Stomach smooth muscle (tissue), 2 donors: ENCODE results near the gene PRG3.

Experiments
- H3K27ac ChIP-seq: one replicate; pipeline ENCODE4 v1.7.0; 2013; ENCODE audit warnings: mild to moderate bottlenecking, low read length, inconsistent platforms
- H3K27me3 ChIP-seq, 2 donors: one replicate each; pipeline ENCODE4 v1.7.0; 2013; ENCODE audit warnings: low read length in 2 of 2; ENCODE audit not compliant: insufficient read depth in 2 of 2, control insufficient read depth in 1 of 2
- H3K36me3 ChIP-seq, 2 donors: one replicate each; pipeline ENCODE4 v1.7.0; 2013; ENCODE audit warnings: low read length in 2 of 2; ENCODE audit not compliant: control insufficient read depth in 2 of 2, insufficient read depth in 2 of 2
- H3K4me1 ChIP-seq: one replicate; pipeline ENCODE4 v1.7.0; 2013; ENCODE audit warnings: low read length; ENCODE audit not compliant: control insufficient read depth, insufficient read depth
- H3K4me3 ChIP-seq, 2 donors: one replicate each; pipeline ENCODE4 v1.7.0; 2013; ENCODE audit warnings: low read length in 2 of 2
- H3K9ac ChIP-seq, 2 donors: one replicate each; pipeline ENCODE4 v1.7.0; 2013; ENCODE audit warnings: low read length in 2 of 2, mild to moderate bottlenecking in 1 of 2
- H3K9me3 ChIP-seq, 2 donors: one replicate each; pipeline ENCODE4 v1.7.0; 2013; ENCODE audit warnings: low read length in 2 of 2; ENCODE audit not compliant: control insufficient read depth in 2 of 2
- donor health status: healthy.
- donor health status: Pancreatic carcinoma.

PRG3 gene

DNA sequence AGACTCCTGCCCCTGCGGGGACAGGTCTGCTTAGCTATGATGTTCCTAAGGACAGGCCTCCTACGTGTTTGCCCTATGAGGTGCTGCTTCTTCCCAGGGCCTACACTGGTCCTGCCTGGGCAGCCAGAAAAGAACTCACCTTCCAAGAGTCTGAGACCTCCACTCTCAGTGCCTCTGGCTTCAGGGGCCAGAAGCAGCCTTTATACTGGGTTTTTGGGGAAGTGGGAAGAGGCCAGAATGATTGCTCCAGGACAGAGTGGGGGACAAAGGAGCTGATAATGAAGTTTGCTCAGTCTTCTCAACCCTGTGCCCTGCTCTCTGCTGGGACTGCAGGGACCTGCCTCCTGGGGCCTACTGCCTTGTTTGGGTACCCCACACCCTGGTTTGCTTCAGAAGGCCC lies at the start of gene PRG3:
Gene PRG3 (minus strand): TSS at position 176 of the 400 bp plus-strand sequence. CDS start 442 bp downstream, outside the sequence.
- H3K27me3 ChIP-seq, result peaks cover 3 to 5% of the 10 kb centered on the region in 2 donors

GRCh38 chr11:57429946-57430345 lies 49.0 kb upstream of the PRG3 start:
- Histone ChIP-seq H3K27me3 (no peaks in the 10 kb centered on the region), H3K36me3 (no peaks in the 10 kb centered on the region), H3K9ac (no peak overlapping the region), H3K9me3 (no peaks in the 10 kb centered on the region), H3K4me3 (no peak overlapping the region), H3K4me1 (peaks cover 34% of the 10 kb centered on the region), H3K27ac (no peak overlapping the region)

More for the DNA sequence above, at the start of gene PRG3:
- Histone ChIP-seq H3K4me3 (no peak within 1 kb of the TSS), H3K4me1 (no peaks in the 10 kb centered on the region), H3K9ac (no peak within 1 kb of the TSS), H3K27ac (no peak within 1 kb of the TSS), H3K36me3 (no peaks in the 10 kb centered on the region), H3K9me3 (no peaks in the 10 kb centered on the region)

GRCh38 chr11:57428643-57429042 lies 47.7 kb upstream of the PRG3 start:
- peaks cover 40% of the 10 kb centered on the region for H3K4me1 ChIP-seq
- no peak overlapping the region for H3K27ac ChIP-seq
- no peak overlapping the region for H3K9ac ChIP-seq

DNA sequence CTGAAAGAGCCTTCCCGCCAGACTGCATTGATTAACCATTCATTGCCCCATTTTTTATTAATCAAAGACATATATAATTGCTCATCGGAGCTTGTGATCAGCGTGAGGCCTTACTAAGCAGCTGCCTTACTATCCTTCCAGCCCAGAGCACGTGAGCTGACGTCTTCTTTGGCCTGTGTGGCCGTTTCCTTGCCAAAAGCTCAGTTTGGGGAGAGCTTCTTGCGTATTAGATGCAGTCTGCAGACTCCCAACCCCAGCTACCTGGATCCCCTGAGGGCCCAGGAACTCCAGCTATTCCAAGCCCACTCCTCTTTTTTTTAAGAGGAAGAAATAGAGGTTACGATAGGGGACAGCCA lies 46.8 kb upstream of the PRG3 start:
- peaks cover 0 to 3% of the 10 kb centered on the region in 2 donors for H3K36me3 ChIP-seq
- H3K27ac ChIP-seq, result peak overlapping the region; percentile 96
- H3K9ac ChIP-seq, result peak overlapping the region; percentile 70 to 81
- H3K27me3 ChIP-seq, result no peaks in the 10 kb centered on the region
- H3K9me3 ChIP-seq, result no peaks in the 10 kb centered on the region
- peak overlapping the region; percentile 52 to 76 for H3K4me3 ChIP-seq
- peaks cover 40% of the 10 kb centered on the region for H3K4me1 ChIP-seq

More at GRCh38 chr11:57428643-57429042, 47.7 kb upstream of the PRG3 start:
- Histone ChIP-seq H3K9me3 (no peaks in the 10 kb centered on the region), H3K36me3 (peaks cover 0 to 3% of the 10 kb centered on the region in 2 donors), H3K27me3 (no peaks in the 10 kb centered on the region), H3K4me3 (no peak overlapping the region)

DNA sequence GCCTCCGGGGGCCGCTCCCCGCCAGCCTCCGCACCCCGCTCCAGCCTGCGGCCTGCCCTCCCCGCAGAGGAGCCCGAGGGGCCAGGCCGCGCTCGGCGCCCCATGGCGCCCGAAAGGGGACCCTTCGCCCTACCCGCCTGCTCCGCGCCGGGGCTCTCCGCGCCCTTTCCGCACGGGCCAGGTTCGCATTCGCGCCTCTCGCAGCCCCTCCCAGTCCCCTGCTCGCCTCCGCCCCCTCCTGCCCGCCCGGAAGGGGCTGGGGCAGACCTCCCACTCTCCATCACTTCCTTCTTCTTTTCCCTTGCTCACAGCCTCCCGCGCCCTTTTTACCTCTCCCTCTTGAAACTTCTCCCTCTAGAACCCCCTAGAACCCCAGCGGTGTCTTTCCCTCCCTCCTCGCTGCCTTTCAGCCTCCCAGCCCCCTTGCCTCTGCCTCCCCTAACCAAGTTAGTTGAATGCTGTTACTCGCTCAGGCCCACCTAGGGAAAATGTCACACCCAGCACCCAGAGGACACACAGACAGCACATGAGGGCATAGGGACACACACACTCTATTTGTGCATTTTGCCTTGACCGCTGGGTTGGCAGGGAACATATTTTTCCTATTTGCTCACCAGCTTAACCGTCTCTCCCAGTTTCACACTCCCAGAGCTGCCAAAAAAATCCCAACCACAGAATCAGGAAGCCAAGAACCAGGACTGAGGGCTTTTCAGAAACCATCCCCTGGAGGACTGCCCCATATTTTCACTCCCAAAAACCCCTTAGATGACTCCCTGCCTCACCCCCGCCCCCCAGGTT lies 46.2 kb upstream of the PRG3 start, which contains the start of gene SLC43A3:
Gene SLC43A3 (minus strand): TSS at position 193 of the 798 bp plus-strand sequence. CDS start 949 bp downstream, outside the sequence.
- Histone ChIP-seq H3K27me3 (no peaks in the 10 kb centered on the region), H3K27ac (peak within 1 kb of the TSS; percentile 96), H3K4me1 (peaks cover 40% of the 10 kb centered on the region), H3K9ac (peak within 1 kb of the TSS; percentile 70 to 81), H3K4me3 (peak within 1 kb of the TSS; percentile 52 to 76), H3K36me3 (peaks cover 0 to 3% of the 10 kb centered on the region in 2 donors), H3K9me3 (no peaks in the 10 kb centered on the region)

- H3K27me3 ChIP-seq, result no peaks in the 10 kb centered on the region
- H3K9ac ChIP-seq, result peak overlapping the region; percentile 70 to 81
- peaks cover 40% of the 10 kb centered on the region for H3K4me1 ChIP-seq
- peaks cover 0 to 7% of the 10 kb centered on the region in 2 donors for H3K36me3 ChIP-seq
- H3K9me3 ChIP-seq, result no peaks in the 10 kb centered on the region
- peak overlapping the region; percentile 96 for H3K27ac ChIP-seq
- peak overlapping the region; percentile 52 to 76 for H3K4me3 ChIP-seq
These were observed 45.5 kb upstream of the PRG3 start for GRCh38 chr11:57426439-57426928.

DNA sequence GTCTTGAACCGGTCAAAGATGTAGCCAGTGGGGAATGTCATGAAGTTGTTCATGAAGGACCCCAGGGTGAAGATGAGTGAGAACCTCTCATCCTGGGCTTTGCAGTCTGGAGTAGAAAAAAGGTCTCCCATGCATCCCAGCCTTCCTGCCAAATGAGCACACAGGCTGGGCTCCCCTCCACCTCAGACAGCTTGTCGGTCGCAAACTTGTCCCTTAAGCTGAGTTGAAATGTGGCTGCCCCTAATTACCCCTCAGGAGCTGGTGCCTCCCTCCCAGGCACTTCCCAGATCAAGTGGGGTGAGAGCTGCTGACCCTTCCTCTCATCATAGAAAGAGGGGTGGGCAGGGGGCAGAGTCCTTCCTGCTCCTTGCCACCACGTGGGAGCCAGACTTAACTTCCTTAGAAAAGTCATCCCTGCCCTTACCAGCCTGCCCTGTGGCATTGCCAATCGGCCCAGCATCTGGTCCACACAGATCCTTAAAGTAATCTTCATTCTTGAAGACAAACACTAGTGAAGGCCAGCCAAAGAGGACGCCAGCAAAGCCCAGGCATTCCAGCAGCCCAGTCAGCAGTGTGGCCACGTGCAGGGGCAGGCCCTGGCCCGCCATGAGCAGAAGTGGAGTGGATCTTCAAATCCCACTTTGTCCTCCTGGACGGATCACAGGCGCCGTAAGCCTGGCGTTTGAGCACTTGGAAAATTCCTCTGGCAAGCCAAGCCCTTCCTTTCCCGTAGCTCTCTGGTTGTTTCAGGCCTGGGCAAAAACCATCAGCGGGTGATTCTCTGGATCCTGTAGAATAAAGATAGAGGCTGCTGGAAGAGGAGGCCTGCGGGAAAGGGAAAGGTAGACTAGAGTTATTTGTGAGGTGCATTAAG lies 44.9 kb upstream of the PRG3 start:
- H3K36me3 ChIP-seq, result peaks cover 0 to 7% of the 10 kb centered on the region in 2 donors
- peak overlapping the region; percentile 70 to 81 for H3K9ac ChIP-seq
- H3K27me3 ChIP-seq, result no peaks in the 10 kb centered on the region
- peak overlapping the region; percentile 52 to 76 for H3K4me3 ChIP-seq
- peaks cover 40% of the 10 kb centered on the region for H3K4me1 ChIP-seq
- H3K27ac ChIP-seq, result peak overlapping the region; percentile 96
- H3K9me3 ChIP-seq, result no peaks in the 10 kb centered on the region

DNA sequence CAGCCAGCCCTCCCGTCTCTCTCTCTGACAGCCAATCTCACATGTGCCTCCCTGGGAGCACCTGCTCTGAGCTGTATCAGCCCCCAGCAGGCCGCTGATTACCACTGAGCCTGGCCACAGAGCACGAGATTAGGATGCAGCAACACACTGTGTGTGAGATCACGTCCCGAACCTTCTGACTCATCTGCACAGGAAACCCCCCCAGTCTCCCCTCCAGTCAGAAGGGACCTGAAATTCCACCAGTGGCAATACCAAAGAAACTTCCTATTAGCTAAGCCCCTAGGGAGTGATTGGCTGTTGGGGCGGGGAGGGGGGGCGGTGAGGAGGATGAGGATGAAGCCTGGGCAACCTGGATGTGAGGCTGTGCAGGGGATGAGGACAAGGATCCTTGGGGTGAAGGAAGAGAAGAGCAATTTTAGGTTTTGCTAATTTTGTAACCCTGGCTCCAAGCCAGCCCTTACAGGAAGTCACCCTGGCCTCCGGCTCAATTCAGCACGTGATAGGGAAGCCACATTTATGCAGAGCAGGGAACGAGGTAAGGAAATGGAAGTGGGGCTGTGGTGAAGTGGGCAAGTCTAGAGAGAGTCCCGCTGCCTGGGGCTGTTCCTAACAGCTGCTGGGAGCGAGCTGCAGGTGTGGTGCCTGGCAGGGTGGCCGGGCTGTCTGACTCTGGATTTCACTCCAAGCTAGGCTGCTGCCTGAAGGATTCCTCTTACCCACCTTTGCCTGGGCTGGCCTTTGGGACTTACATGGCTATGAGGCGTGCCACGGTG lies 44.0 kb upstream of the PRG3 start:
- H3K4me1 ChIP-seq, result peaks cover 41% of the 10 kb centered on the region
- H3K27me3 ChIP-seq, result no peaks in the 10 kb centered on the region
- no peaks in the 10 kb centered on the region for H3K9me3 ChIP-seq
- H3K9ac ChIP-seq, result peak overlapping the region in 1 of 2 donors; percentile 20
- H3K27ac ChIP-seq, result peak overlapping the region; percentile 96
- peaks cover 4 to 12% of the 10 kb centered on the region in 2 donors for H3K36me3 ChIP-seq
- peak overlapping the region; percentile 9 to 76 for H3K4me3 ChIP-seq

DNA sequence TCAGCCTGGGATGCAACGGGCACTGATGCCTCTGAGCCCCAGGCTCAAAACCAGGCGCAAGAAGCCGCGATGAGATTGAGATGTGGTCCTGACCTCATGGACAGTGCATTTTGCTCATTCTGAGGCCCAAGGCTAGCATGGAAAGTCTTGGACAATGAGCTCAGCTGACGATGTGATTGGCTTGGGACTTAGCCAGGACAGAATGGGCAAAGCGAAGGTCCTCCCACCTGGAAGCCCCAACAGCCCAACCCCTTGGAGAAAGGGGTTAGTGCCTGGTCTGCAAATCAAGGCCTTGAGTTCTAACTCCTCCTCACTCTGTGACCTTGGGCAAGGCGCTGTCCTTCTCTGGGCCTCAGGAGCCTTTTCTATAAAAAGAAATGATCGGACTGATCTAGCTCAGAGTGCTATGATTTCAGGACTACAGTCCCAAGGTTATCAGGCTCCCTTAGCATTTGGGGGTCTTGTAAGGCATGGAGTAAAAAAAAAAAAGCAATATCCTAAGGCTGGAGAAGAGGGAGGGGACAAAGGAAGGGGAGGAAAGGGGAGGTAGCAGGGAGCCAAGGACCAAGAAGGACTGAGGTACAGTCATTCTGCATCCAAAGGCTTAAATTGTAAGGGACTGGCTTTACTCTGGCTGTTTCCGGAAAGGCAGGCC lies 43.3 kb upstream of the PRG3 start:
- peaks cover 5 to 15% of the 10 kb centered on the region in 2 donors for H3K36me3 ChIP-seq
- H3K4me1 ChIP-seq, result peaks cover 42% of the 10 kb centered on the region
- no peaks in the 10 kb centered on the region for H3K27me3 ChIP-seq
- H3K9ac ChIP-seq, result no peak overlapping the region
- peak overlapping the region in 1 of 2 donors; percentile 35 for H3K4me3 ChIP-seq
- H3K9me3 ChIP-seq, result no peaks in the 10 kb centered on the region
- peak overlapping the region; percentile 18 for H3K27ac ChIP-seq
